NCI-H128 (cell line): ENCODE measurements around the gene ZNF273.
"Not testable (repeated sequence)": the region's sequence is repeated elsewhere in the genome, so short reads cannot be mapped to it uniquely, and the experiment has no call there.

ENCODE experiments used
- DNase-seq: peaks from one replicate; lab custom pipeline; 2025; ENCODE audit not compliant: unreplicated experiment; lab: John Stamatoyannopoulos, UW

Gene ZNF273

DNA sequence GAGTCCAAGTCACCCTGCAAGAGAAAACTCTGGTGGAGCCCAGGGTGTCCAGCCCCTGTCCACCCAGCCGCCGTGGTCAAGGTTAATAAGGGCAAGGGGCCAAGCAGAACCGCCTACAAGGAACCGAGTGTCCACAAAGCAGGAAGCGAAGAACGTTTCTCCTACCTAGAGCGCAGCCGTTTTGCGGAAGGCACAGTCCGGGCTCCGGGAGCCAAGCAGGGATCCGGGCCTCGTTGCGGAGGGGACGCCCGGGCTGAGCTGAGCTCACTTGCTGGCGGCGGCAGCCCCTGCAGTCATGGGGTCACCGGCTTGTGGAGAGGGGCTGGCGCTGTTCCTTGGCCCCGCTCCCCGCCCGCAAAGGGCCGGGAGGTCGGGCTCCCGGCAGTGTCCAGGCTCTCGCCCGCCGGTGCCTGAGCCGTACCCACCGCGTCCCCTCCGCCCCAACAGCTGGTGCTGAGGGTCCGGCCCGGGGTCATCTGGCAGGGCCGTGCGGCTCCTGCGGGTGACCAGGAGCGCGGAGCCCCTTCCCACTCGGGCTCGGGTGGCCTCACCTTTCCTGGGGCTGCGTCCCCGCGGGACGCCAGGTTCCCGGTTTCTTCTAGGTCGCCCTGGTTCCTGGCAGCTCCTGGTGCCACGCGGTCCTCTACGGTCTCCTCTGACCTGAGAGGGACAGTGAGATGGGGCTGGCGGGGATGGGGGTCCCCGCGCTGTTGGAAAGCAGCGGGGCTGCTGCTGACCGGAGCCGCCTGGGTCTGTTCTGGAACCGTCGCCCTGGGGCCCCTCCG lies 14.0 kb upstream of the ZNF273 start:
- no peak for DNase-seq

DNA sequence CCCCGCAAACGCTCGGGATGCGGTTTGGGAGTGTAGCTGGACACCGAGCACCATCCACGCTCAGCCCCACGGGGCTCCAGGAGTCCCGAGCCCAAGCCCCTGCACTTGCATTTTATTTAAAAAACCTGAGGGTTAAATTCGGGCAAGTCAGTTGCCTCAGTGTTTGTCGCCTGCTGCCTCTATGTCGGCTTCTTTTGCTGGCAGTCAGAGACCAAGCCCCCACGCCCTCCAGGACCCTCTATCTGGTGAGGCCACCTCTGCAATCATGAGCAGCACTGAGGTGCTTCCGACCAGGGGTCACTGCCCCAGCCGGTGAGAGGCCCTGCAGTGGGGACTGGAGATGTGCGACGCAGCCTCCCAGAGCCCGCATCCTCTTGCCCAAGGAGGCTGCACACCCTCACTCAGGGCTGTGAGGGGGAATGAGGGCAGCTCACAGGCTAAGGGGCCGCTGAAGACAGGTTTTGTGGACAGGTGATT lies 13.3 kb upstream of the ZNF273 start:
- DNase-seq, result no peak

DNA sequence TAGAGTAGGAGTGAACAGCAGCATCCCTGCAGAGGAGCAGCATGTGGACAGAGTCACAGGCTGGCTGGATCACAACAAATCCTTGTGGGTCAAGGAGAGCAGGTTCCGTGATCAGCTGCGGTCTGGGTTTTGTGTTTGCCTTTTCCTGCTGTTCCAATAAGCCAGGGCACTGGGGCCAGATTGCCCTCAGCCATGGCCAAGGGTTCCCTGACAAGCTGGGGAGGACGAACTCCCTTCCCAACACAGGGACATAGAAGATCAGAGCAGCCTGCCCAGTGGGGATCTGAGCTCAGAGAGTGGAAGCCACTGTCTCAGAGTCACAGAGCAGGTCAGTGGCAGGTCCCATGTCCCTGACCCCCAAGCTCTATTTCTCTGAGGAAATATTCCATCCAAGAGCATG lies 12.8 kb upstream of the ZNF273 start:
- not testable (repeated sequence) for DNase-seq

DNA sequence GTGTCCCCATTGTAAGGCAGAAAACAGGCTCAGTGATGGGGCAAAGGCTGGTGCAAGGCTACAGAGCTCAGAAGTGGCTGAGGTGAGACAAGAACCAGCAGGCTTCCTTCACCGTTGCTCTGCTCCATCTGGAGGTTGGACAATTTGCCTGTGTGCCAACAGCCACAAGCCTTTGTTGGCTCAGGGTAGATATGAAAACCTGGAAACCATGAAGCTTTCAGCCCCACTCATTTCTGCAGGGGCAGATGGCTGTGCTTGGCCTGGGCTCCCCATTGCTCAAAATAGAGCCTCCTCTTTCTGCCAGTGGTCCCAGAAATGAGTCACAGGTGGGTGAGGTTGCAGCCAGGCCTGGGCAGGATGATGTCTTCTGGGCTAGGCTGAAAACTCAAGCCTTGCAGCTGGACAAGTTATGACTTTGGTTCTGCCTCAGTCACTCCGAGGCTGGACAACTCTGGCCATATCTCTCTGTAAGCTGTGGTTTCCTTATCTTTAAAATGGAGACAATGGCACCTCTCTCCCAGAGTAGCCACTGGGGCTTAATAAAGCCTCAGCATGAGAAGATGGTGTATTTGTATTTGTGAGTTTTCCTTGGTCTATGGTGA lies 12.2 kb upstream of the ZNF273 start:
- no peak for DNase-seq

DNA sequence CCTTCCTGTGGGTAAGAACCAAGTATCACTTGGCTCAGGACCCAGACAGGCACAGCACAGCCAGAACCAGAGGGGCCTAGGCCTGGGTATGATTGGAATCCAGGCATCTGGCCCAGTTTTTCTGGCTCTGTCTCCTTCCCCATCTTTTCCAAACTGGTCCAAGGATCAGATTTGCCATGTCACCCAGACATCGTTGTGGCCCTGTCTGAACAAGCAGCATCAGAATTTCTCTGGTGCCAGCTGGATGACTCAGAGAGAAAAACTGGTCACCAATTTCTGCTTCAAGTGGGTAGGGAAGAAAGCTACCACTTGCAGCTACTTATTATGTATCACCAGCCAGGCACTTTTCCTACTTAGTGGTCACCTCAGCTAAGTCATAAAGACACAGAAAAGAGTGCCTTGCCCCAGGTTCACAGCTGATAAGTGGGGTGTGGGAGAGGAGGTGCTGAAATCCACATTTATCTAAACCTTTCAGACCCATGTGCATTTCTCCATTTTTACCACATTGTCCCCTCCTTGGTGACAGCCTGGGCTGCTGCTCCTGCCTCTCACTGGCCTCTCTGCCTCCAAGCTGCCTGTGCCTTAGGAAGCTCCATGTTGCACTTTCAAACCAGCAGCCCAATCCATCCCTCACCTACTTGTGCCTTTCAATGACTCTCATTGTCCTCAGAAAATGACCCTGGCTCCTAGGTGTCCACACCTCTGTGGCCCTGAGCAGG lies 11.6 kb upstream of the ZNF273 start:
- not testable (repeated sequence) for DNase-seq

DNA sequence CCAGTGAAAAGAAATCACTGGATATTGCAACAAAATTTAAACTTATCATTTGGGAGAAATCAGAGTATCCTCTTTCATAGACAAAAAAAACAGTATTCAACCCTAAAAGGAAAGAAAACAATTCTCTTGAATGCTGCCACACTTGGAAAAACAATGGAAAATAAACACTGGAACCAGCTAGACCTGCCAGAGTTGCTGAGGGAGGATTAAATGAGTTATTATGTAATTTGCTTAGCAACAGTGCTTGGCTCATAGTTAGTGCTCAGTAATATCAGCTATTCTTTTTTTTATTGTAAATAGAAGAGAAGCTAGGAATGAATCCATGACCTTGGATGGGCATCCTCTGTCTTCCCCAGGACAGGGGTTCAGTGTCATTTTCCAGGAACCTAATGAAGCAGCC lies 11.0 kb upstream of the ZNF273 start:
- DNase-seq, result no peak

DNA sequence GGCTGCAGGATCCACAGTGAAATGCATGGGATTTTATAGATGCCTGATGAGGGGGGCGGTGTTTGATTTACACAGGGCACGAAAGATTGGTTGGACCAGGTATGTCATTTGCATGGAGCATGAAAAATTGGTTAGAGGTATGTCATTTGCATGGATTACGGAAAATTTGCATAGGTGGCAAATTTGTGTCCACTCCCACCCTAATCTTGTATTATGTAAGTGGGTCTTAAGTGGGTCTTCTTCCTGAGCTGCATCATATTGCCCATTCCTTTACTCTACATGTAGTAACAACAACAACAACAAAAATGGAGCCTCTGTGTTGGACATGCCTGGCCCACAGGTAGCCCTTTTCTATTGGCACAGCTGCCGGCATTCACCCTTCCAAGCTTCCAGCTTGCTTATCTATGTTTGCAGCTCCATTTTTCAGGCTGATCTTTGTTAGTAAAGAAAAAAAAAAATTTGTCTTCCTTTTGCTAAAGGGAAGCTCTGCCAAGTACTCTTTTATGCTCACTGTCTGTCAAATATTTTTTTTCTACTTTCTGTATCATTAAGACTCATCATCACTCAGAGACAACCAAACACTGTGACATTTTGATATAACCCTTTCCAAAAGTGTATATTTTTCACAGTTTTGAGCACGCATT lies 10.3 kb upstream of the ZNF273 start:
- DNase-seq, result no peak

DNA sequence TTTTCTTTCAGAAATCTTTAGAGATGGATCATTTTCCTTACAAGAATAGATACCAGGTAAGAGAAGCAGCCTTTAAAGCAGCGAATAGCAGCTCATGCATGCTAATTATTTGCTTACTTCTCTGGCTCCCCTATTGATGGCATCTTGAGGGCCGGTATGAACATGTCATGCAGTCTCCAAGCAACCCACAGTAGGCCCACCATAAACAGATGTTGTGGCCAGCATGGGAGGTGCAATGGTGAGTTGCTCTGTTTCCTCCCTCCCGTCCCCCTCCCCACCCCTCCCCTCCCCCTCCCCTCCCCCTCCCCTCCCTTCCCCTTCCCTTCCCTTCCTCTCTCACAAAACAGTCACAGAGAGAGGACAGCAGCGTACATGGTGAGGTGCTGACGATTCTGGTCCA lies 9.7 kb upstream of the ZNF273 start:
- DNase-seq, result no peak

DNA sequence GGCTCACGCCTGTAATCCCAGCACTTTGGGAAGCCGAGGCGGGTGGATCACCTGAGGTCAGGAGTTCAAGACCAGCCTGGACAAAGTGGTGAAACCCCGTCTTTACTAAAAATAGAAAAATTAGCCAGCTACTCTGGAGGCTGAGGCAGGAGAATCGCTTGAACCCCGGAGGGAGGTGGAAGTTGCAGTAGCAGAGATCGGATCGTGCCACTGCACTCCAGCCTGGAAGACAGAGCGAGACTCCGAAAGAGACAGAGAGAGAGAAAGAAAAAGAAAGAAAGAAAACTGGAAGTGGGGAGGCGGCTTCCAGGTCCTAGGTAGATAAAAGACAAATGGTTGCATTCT lies 640 bp upstream of the ZNF273 start:
- not testable (repeated sequence) for DNase-seq

DNA sequence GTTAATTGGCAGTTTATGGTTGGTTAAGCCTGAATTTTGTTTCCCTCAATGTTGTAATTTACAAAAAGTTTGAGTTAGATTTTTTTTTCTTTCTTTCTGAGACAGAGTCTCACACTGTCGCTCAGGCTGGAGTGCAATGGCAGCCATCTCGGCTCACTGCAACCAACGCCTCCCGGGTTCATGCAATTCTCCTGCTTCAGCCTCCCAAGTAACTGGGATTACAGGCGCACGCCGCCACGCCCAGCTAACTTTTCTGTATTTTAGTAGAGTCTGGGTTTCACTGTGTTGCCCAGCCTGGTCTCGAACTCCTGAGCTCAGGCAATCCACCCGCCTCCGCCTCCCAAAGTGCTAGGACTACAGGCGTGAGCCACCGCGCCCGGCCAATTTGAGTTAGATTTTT lies 935 bp downstream of the ZNF273 start:
- no peak for DNase-seq

DNA sequence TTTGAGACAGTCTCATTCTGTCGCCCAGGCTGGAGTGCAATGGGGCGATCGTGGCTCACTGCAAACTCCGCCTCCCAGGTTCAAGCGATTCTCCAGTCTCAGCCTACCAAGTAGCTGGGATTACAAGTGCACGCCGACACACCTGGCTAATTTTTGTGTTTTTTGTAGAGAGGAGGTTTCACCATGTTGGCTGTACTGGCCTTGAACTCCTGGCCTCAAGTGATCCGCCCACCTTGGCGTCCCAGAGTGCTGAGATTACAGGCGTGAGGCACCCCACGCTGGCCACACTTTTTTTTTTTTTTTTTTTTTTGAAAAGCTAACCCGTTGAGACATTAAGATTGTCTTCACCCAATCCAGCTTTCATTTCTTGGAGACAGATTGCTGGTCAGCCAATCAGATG lies 2.1 kb downstream of the ZNF273 start:
- DNase-seq, result no peak

DNA sequence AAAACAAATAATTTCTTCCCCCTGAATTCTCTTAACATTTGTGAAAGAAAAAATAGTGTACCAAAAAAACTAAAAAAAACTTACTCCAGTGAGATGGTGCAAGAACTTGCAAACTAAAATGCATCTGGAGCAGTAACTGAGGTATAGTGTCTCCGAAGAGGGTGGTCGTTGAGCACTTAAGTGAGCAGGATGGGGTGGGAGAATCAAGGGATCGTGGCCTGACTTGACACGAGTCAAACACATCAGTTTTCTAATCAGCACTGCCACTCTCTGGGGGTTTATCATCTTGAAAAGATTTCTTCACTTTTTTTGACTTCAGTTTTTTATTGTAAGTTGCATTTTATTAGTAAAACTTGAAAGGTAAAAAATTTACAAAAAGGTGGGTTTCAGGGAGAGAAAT lies 2.5 kb downstream of the ZNF273 start:
- DNase-seq, result no peak

DNA sequence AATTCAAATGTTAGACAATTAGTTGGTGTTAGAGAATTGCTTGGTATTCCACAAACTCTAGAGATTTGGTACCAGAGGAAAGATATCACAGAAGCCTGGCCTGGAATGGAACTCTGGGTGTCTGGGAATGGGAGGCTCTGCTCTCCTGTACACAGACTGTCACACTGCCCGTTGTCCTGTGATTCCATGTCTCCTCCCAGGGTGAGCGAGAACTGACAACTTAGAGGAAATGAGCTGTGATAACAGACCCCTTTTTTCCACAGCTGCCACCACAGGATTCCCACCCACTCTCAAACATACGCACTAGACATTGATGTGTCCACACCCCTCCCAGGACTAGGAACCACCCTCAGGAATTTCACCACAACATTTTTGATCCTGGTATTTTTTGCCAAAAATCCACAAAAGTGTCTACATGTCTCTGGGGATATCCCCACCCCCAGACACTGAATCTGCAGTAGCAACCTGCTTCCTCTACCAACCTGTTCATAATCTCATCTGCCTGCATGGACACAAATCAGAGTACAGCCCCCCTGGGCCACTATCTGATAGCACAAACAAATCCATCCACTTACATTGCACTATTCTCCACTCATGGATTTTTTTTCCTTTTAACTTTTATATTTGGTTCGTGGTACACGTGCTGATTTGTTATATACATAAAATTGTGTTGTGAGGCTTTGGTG lies 4.7 kb downstream of the ZNF273 start:
- DNase-seq, result no peak

DNA sequence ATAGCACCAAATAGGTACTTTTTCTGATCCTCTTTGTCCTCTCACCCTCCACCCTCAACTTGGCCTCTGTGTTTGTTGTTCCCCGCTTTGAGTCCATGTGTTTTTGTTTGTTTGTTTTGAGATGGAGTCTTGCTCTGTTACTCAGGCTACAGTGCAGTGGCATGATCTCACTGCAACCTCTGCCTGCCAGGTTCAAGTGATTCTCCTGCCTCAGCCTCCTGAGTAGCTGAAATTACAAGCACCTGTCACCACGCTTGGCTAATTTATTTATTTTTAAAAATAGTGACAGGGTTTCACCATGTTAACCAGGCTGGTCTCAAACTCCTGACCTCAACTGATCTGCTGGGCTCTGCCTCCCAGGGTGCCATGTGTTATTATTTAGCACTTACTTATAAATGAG lies 5.3 kb downstream of the ZNF273 start:
- no peak for DNase-seq

DNA sequence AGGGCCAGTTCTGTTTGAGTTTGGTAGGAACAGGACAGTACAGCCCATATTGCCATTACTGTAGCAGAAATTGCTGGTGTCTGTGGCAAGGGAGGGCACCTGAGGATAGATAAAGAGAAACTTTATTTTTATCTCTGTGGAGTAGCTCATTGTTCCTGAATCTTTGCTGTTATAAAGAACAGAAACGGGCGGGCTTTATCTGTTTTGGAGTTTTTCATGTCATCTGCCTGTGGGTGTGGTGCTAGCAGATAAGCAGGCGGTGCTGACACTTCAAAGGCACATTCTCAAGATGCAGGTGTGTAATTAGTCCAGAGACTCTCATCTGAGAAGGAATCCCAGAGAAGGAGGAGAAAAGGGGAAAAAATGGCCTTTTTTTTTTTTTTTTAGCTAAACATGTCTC lies 11.5 kb downstream of the ZNF273 start:
- DNase-seq, result no peak

DNA sequence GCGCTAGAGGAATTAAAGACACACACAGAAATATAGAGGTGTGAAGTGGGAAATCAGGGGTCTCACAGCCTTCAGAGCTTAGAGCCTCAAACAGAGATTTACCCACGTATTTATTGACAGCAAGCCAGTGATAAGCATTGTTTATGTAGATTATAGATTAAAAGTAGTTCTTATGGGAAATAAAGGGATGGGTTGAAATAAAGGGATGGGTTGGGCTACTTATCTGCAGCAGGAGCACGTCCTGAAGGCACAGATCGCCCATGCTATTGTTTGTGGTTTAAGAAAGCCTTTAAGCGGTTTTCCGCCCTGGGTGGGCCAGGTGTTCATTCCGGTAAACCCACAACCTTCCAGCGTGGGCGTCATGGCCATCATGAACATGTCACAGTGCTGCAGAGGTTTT lies 12.2 kb downstream of the ZNF273 start:
- not testable (repeated sequence) for DNase-seq

DNA sequence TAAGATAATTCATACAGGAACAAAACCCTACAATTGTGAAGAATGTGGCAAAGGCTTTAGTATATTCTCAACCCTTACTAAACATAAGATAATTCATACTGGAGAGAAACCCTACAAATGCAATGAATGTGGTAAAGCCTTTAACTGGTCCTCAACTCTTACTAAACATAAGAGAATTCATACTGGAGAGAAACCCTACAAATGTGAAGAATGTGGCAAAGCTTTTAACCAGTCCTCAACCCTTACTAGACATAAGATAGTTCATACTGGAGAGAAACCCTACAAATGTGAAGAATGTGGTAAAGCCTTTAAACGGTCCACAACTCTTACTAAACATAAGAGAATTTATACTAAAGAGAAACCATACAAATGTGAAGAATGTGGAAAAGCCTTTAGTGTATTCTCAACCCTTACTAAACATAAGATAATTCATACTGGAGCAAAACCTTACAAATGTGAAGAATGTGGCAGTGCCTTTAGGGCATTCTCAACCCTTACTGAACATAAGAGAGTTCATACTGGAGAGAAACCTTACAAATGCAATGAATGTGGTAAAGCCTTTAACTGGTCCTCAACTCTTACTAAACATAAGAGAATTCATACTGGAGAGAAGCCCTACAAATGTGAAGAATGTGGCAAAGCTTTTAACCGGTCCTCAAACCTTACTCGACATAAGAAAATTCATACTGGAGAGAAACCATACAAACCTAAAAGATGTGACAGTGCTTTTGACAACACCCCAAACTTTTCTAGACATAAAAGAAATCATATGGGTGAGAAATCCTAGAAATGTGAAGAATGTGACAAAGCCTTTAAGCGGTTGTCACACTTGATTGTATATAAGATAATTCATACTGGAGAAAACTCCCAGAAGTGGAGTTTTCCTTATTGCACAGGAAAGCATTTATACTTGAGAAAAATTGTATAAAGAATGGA lies 25.4 kb downstream of the ZNF273 start:
- not testable (repeated sequence) for DNase-seq

DNA sequence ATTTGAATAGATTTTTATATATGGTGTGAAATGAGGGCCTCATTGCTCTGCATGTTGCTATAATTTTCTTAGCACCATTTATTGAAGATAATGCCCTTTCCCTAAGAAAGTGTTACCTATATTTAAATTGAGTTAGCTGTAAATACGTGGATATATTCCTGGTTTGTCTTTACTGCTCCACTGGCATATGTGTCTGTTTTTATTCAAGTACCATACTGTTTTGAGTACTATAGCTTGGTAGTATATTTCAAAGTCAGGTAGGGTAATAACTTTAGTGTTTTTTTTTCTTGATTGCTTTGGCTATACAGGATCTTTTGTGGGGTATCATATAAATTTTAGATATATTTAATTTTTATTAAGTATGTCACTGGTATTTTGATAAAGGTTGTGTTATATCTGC lies 31.4 kb downstream of the ZNF273 start:
- DNase-seq, result no peak

DNA sequence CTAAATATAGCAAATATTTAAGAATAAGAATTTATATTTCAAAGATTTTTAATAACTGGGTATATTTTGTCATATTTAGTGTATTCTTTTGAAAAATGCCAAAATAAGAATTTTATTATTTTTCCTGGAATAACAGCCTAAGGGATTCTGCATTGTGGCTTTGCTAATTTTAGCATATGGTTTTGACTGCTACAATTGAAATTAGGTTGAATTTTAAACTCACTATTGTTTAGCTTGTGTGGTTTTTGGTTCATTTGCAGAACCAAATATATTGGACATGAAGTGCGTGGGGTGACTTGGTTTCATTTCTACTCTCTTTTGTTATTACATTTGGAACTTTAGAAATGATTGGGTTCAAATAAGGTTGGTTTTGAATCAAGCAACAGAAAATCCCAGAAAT lies 35.5 kb downstream of the ZNF273 start:
- DNase-seq, result no peak

DNA sequence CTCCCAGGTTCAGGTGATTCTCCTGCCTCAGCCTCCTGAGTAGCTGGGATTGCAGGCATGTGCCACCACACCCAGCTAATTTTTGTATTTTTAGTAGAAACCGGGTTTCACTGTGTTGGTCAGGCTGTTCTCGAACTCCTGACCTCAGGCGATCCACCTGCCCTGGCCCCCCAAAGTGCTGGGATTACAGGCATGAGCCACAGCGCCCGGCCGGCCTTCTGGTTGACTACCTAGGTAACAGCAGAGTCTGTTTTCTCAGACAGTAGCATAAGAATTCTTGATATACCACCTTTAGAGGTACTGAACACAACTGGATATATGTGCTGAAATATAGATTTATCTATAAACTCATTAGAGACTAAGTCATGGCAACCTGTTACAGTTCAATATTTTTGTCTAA lies 36.9 kb downstream of the ZNF273 start:
- DNase-seq, result not testable (repeated sequence)
